NK-92 (cell line): Measurements from ENCODE around the gene DNLZ.

Source experiments
- DNase-seq: peaks from one replicate; lab custom pipeline; 2025; ENCODE audit not compliant: unreplicated experiment; lab: John Stamatoyannopoulos, UW

Gene DNLZ

DNA sequence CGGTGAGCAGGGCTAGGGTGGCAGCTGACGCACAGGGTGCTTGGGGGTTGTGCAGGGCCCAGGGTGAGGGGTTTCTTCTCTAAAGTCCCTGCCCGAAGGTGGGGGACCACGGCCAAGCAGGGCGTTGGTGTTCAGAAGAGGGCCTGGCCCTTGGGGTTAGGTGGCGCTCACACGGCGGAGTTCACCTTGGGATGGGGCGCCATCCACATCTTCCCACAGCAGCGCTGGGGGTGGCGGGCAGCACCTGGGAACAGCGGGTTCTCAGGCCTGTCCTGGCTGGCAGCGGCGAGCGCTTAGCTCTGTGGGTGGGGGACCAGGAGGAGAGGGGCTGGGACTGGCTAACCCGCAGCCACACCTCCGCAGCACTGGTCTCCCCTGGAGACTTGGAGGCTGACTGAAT is 30.1 kb downstream of the DNLZ start:
- DNase-seq: no peak

DNA sequence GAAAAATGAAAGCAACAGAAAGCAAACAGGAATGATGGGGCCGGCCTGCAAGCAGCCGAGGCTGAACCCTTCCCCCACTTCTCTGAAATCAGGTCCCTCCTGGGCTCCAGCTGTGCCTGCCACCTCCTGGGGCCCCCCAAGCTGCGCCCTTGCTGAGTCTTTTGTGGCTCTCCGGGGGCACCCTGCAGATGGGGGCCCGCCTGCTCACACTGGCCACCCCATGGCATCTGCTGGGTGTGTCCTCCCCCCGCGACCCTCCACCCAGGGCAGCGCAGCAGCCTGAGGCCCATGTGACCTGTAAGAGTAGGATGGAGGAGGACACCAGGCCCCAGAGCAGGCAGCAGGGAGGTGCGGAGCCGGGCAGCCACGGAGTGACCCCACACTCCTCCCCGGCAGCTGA is 30.5 kb downstream of the DNLZ start:
- DNase-seq: no peak

DNA sequence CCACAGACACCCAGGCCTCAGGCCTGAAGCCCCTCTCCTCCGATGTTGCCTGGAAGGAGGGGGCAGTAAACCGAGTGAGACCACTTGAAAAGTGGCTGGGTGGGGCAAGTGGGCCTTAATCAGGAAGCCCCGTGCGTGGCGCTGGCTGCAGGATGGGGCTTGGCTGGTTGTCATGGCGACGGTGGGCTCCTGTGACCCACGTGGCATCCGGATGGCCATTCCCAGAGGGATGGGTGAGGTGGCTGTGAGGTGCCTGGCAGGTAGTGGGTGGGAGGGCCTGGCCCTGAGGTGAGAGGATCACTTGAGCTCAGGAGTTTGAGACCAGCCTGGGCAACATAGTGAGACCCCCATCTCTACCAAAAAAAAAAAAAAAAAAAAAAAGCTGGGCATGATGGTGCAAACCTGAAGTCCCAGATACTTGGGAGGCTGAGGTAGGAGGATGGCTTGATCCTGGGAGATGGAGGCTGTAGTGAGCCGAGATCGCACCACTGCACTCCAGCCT is 31.0 kb downstream of the DNLZ start:
- DNase-seq: no peak

DNA sequence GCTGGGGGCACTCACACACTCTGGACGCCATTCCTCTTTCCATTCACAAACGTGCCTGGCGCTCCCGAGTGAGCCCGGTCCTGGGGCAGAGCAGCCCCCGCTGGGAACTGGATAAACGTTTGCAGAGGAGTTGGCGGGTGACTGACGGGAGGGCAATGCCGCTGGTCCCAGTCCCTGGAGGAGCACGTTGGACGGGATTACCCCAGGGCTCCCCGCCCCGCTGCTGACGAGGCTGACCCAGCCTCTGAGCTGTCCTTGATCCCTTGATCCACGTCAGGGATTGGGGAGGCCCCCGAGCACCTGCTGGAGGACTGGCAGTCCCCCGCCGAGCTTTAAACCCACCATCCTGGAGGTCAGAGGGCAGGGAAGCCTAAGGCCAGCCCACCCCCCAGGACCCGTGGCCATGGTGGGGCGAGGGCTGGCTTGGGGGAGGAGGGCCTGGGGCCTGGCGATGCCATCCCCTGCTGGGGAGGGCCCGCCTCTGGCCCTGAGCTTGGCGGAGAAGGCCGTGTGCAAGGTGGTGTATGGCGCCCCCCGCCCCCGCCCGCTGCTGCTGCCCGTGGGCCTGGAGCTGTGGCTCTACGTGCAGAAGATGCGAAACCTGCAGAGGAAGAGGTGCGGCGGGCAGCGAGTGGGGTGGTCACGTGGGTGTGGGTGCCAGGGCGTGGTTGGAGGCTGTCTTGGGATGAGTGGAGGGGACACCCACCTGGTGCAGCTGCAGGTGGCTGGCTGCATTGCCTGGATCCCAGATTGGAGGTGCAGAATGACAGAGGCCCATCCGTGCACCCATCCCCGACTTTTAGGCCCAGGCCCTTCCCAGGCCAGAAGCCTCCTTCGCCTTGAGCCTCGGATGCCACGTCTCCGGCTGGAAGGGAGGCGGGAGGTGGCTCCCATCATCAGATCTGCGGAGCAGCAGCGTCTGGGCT is 31.7 kb downstream of the DNLZ start:
- DNase-seq: no peak

DNA sequence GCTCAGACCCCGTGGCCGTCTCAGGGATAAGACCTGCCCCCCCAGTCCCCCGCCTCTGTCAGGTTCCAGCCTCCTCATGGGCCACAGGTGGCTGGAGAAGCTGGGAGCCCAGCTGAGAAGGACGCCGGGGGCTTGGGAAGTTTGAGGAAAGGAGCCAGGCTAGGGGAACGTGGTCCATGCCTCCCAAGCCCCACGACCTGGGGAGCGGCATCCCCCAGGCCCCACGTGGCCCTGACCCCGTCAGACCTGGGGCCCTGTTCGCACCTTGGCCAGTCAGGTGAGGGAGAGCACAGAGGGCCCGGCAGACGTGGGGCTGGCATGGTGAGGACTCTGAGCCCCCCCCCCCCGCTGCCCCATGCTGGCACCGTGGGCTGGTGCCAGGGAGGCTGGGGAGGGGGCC is 32.5 kb downstream of the DNLZ start:
- DNase-seq: no peak

DNA sequence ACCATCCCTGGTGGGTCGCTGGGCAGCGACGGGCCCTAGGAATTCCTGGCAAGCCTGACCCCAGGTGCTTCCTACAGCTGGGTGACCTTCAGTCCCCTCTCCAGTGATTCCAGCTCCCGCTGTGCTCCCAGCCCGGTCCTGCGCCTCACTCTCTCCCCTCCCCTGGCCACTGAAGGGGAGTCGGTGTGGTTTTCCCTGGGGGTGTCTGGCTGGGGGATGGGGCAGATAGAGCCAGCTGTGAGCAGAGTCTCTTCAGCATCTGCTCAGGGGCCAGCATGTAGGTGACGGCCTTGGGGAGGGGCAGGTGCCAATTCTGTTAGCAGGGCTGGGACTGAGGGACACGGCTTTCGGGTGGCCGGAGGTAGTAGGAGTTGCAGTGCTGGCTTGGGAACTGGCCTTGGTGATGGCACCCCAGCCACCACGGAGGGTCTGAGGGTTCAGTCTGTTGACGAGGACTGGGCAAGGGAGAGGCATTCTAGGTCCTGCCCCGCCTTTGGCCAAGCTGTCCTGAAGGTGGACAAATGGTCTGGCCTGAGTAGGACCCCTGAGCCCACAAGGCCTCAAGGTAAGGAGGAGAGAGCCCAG is 33.0 kb downstream of the DNLZ start:
- no peak for DNase-seq

DNA sequence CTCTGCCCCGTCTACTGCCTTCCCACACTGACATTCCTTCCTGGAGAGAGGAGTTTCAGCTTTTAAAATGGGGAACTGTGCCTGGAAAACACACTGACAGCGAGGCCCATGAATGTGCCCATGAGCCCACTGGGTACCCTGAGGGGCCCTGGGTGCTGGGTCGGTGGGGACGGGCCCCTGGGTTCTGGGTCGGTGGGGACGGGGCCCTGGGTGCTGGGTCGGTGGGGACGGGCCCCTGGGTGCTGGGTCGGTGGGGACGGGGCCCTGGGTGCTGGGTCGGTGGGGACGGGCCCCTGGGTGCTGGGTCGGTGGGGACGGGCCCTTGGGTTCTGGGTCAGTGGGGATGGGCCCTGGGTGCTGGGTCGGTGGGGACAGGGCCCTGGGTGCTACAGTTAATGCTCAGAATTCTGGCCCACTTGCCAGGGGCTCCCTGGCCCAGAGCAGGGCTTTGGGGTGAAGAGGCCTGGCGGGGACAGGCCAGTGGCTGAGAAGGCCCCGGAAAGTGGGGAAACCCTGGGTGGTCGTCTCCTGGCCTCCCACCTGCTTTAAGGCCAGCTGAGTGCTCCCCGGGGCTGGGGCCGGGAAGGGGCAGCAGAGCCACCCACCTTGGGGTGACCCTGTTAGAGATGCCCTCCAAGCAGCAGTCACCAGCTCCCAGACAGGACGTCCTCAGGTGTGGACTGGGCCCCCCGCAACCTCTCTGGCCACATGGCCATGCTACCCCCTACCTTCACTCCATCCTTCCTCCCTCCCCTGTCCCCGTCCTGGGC is 33.7 kb downstream of the DNLZ start:
- no peak for DNase-seq

DNA sequence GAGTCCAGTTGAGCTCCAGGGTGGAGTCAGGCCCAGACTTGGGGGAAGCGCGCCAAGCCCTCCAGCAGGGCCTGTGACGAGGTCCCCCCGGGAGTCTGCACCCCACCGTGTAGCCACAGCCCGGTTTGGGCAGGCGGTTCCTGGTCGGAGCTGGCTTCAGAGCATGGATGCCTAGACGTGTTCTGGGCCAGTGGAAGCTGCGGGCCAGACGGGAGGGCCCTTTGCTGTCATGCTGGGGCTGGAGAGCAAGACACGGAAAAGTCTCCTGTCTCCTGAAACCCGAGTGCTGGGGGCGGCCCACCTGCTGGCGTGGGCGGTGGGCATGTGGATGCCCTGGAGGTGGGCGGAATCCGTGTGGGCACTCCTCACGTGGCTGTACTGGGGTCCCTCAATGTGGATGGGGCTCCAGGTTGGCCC is 34.3 kb downstream of the DNLZ start:
- DNase-seq: no peak

DNA sequence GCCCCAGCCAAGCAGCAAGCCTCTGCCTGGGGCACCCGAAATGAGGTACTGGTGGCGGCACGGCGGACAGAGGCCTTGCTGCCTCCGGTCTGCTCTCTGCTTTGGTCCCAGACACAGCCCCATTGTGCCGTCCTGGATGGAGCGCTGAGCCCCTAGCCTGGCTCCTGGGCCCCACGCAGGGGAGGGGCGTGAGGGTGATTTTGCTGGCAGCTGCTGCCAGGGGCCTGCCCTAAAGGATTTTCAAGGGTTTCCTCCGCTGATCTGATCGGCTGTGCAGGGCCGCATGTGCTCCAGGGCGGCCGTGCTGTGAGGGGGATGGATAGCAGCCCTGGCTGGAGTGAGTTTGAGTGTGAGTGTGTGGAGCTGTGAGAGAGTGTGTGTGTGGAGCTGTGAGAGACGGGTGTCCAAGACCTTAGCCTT is 34.9 kb downstream of the DNLZ start:
- DNase-seq: no peak

DNA sequence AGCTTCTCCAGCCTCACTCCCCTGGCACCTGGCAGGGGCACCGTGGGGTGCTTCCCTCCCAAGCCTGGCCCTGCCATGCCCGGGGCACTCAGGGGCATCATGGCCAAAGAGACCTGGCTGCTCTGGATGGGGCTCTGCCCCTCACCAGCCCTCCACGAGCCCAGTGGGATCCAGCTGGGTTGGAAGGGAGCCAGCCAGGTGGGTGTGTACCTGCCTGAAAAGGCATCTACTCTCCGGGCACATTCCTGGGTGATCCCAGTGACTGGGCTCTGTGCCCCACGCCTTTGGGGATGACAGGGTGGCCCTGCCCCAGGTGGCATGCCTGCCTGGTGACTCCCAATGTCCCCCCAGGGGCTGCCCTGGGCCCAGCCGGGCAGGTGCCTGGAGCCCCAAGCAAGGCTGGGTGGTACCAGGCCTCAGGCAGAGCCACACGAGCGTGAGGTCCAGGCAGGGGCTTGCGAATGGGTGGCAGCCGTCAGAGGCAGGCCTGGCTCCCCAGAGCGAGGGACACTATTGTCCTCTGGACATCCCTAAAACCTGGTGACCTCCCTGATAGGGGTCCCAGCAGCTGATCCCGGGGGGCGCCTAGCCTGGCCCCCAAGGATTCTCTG is 35.4 kb downstream of the DNLZ start:
- DNase-seq: no peak

DNA sequence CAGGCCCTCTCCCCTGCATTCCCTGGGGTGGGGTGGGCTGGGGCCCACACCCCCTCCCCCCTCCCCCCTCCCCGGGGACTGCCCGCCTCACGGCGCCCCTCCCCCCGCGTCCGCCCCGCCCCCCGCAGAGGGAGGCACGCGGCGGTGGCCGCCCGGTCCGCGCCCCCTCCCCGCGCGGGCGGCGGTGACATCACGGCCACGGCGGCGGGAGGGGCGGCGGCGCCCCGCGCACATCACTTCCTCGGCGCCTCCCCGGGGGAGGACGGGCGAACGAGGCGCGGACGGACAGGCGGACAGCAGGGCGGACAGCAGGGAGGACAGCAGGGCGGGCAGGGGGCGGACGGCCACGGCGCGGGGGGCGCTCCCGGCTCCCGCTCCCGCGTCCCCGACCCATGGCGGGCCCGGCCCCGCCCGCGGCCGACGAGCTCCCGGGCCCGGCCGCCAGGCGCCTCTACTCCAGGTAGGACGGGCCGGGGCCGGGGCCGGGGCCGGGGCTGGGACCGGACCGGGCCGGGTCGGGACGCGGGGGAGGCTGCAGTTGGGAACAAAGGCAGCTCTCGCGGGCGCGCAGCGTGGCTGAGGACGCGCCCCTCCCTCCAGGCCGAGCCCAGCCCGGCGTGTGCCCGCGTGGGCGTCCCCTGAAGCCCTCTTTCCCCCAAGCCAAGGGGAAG is 36.1 kb downstream of the DNLZ start, which contains the start of gene GPSM1:
Gene GPSM1 (plus strand): TSS at position 236 of the 671 bp plus-strand sequence. CDS start 157 bp downstream, at position 393.
- DNase-seq: no peak

DNA sequence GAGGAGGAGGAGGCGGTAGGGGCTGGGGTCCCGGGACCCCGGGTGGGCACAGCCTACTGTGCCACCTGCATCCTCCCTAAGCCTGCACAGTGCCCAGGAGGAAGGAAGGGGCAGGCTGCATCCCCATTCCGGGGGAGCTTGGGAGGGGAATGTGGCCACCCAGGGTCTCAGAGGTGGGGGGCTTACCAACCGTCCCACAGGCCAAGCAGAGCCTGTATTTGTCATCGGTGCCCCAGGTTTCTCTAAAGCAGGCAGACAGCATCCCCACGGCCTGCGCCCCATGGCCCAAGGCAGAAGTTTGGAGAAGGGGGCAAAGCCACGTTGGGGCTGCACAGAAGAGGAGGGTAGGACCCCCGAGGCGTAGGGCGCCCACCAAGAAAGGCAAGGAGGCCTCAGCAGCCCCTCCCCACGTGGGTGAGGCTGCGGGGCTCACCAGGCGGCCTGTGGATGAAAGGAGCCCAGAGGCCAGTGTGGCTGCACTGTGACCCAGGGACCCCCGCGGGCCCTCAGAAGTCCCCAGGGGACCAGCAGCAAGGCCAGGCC is 36.7 kb downstream of the DNLZ start:
- DNase-seq: no peak

DNA sequence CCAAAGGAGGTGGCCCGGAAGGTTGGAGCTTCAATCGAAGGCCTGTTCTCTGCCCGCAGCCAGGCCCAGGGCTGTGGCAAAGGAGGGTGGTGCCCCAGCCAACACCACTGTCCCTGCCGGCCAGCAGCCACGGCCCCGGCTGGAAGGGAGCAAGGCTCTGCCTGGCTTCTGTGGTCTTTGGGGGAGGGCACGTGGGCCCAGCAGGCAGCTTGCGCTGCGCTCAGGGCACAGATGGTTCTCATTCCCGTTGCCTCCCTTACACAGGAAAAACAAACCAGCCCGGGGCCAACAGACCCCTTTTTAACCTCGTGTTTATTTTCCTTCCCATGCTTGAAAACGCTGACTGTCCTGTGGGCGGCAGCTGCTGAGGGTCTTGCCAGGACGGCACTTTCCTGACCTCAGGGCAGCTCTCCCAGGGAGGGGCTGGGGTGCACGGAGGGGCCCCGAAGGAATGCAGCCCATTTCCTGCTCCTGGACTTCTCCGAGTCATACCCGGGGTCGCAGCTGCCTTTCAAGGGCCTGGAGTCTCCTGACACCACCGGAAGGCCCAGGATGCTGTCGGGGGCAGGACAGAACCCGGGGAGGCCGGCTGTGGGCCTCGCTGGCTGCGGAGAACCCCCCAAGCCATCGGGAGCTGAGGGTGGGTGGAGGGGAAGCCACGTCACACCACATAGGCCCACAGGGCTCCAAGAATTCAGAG is 37.3 kb downstream of the DNLZ start:
- no peak for DNase-seq

DNA sequence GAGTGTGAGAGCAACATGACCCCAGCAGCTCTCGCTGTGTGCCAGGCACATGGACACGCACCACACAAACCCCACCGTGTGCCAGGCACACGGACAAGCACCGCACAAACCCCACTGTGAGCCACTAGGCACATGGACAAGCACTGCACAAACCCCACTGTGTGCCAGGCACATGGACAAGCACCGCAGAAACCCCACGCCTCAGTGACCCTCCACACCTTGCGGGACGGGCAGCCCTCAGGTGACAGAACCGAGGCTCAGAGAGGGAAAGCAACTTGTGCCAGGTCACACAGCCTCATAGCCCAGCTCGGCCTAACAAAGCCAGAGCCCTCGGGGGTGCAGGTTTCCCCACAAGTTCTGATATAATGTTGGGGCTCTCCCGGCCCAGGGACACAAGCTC is 38.2 kb downstream of the DNLZ start:
- no peak for DNase-seq

DNA sequence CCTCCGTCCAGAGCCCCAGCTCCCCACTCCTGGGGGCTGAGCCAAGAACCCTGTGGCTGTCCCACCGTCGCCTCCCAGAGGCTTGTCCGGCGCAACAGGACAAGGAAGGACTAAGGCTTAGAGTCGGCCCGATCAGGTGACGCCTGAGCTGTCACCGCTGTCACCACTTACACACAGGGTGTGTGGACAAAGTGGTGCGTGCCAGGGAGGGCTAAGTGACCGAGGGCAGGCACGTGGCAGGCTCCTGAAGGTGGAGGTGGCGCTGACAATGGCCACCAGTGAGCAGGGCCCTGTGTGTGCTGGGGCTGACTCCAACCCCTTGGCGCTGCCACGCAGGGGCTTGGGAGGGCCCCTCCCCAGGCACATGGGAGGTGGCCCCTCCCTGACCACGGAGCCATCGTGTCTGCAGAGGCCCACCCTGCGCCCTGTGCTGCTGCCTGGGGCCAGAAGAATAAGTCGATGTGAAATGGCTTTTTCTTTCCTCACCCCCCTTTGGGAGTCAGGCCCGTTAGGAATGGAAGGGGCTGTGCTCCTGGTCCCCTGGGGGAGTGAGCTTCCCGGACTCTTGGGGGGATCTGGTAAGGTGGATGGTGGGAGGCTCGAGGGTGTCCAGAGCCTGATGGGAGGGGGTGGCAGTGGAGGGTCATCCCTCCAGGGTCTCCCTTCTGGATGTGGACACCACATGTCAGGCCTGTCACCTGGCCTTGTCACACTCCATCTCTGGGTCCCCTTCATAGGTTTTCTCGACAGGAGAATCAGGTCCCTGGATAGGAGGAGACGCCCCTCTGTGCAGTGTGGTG is 38.8 kb downstream of the DNLZ start:
- DNase-seq: no peak

DNA sequence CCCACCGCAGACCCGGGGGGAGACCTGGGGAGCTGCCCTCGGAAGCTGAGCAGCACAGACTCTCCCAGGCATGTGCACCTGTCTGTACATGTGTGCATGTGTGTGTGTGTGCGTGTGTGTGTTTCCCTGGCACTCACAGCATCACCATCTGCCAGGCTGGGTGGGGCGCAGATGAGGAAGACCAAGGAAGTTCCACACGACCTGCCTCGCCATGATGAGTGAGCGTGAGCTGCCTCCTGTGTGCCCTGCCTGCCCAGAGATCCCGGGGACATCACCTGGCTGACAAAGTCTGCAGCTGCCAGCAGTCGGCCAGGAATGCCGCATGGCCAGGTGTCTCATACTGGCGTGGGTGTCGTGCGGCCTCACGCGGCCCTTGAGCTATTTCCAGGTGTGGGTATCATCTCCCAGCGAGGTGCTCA is 40.2 kb downstream of the DNLZ start:
- DNase-seq: no peak

DNA sequence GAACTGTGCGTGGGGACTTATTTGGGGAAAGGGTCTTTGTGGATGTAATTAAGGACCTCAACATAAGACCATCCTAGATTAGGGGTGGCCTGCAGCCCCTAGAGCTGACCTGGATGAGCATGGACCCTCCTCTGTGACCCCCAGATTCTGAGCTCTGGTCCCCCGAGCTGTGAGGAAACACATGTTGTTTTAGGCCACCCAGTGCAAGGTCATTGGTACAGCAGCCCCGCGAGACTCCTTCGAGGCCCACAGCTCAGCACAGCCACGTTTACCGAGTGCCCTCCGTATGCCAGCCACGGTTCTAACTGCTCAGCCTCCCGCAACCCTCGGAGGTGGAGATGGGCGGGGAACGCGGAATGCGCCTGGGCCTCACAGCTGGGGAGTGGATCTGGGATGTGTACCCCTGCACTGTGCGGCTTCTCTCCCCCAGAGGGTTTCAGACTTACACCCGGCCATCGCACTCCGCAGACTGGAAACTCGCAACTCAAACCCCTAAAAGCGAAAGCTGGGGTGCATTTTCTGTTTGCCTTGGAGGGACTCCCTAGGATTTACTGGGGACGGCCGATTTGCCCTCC is 40.7 kb downstream of the DNLZ start:
- no peak for DNase-seq

DNA sequence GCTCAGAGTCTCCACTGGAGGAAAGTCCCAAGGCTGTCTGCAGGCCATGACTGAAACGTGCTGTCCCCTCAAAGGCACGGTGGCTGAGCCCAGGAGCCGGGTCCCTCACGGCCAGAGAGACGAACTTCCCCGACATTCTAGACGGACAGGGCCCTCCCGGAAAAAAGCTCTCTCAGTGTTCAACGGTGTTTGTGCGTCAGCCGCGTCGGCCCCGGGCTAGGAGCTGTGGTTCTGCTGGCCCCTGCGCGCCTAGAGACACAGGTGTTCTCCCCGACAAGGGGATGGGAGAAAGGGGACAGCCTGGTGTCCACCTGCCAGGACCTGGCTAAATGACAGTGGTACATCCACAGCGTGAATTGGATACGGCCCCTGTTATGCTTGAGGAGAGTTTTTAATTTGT is 42.0 kb downstream of the DNLZ start:
- DNase-seq: no peak
